ENCODE results near the gene BCORL1.

BCORL1 gene, protein sequence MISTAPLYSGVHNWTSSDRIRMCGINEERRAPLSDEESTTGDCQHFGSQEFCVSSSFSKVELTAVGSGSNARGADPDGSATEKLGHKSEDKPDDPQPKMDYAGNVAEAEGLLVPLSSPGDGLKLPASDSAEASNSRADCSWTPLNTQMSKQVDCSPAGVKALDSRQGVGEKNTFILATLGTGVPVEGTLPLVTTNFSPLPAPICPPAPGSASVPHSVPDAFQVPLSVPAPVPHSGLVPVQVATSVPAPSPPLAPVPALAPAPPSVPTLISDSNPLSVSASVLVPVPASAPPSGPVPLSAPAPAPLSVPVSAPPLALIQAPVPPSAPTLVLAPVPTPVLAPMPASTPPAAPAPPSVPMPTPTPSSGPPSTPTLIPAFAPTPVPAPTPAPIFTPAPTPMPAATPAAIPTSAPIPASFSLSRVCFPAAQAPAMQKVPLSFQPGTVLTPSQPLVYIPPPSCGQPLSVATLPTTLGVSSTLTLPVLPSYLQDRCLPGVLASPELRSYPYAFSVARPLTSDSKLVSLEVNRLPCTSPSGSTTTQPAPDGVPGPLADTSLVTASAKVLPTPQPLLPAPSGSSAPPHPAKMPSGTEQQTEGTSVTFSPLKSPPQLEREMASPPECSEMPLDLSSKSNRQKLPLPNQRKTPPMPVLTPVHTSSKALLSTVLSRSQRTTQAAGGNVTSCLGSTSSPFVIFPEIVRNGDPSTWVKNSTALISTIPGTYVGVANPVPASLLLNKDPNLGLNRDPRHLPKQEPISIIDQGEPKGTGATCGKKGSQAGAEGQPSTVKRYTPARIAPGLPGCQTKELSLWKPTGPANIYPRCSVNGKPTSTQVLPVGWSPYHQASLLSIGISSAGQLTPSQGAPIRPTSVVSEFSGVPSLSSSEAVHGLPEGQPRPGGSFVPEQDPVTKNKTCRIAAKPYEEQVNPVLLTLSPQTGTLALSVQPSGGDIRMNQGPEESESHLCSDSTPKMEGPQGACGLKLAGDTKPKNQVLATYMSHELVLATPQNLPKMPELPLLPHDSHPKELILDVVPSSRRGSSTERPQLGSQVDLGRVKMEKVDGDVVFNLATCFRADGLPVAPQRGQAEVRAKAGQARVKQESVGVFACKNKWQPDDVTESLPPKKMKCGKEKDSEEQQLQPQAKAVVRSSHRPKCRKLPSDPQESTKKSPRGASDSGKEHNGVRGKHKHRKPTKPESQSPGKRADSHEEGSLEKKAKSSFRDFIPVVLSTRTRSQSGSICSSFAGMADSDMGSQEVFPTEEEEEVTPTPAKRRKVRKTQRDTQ (N-terminal part only)

DNA sequence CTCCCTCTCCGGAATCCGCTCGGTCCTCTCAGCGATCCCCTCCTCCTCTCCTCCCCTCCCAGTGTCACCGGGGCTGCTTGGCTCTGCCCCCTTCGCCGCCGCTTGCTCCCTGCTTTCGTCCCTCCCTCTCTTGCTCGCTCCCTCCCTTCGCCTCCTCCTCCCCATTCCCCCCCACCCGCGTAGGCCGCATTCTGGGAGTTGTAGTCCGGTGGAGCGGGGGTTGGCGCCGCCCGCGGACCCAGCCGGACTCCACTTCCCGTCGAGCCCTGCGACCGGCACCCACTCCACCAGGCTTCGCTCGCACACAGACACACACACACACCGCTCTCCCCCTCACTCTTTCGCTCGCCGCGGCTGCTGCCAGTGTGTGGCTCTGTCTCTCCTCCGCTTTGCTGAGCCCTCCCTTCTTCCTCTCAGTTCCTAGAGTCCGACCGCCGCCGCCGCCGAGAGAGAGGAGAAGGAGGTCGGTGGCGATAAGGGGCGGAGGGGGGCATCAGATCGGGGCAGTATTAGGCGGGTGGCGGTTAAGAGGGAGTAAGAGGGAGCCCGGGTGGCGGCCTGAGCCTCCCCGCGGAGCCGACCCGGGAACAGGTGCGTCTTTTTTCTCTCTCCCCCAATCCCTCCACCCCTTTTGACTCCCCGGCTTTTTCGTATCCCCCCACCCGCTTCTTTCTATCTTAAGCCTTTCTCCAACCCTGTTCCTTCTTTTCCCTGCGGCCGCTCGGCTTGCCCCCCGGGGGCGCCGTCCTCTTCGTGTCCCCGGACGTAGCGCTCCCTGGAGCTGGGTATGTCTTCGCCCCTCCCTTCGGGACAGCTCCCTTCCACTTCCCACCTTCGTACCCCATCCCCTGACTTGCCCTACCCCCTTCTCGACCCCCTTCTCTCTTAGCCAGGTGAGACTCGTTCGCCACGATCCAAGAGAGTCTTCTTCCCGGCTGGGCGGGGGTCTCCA, at the start of gene BCORL1:
Gene BCORL1, plus strand, starts transcription at position 336 of the 952 bp plus-strand sequence. CDS start 22,597 bp downstream, outside the sequence.
- Histone ChIP-seq H3K4me1 (ENCODE audit: control insufficient read depth, insufficient read depth, low read length) (no peaks in the 10 kb centered on the region), H3K4me3 (ENCODE audit: low read length) (no peak within 1 kb of the TSS), H3K36me3 (ENCODE audit: control insufficient read depth, insufficient read depth, low read length) (no peaks in the 10 kb centered on the region), H3K9ac (ENCODE audit: low read length) (peak within 1 kb of the TSS; percentile 43), H3K27me3 (ENCODE audit: control insufficient read depth, insufficient read depth, low read length) (peaks cover 5% of the 10 kb centered on the region), H3K9me3 (ENCODE audit: control insufficient read depth, low read length) (no peaks in the 10 kb centered on the region)

- H3K9ac ChIP-seq (ENCODE audit: low read length) = no peak overlapping the region
- no peak overlapping the region for H3K4me3 ChIP-seq (ENCODE audit: low read length)
- no peaks in the 10 kb centered on the region for H3K9me3 ChIP-seq (ENCODE audit: control insufficient read depth, low read length)
- no peaks in the 10 kb centered on the region for H3K27me3 ChIP-seq (ENCODE audit: control insufficient read depth, insufficient read depth, low read length)
- no peaks in the 10 kb centered on the region for H3K36me3 ChIP-seq (ENCODE audit: control insufficient read depth, insufficient read depth, low read length)
- H3K4me1 ChIP-seq (ENCODE audit: control insufficient read depth, insufficient read depth, low read length) = no peaks in the 10 kb centered on the region
These were observed 49.6 kb upstream of the BCORL1 start for GRCh38 chrX:129932821-129933321.

- Histone ChIP-seq H3K4me1 (ENCODE audit: control insufficient read depth, insufficient read depth, low read length) (no peaks in the 10 kb centered on the region), H3K4me3 (ENCODE audit: low read length) (no peak overlapping the region), H3K9ac (ENCODE audit: low read length) (no peak overlapping the region), H3K9me3 (ENCODE audit: control insufficient read depth, low read length) (no peaks in the 10 kb centered on the region), H3K27me3 (ENCODE audit: control insufficient read depth, insufficient read depth, low read length) (no peaks in the 10 kb centered on the region), H3K36me3 (ENCODE audit: control insufficient read depth, insufficient read depth, low read length) (no peaks in the 10 kb centered on the region)
These were observed 48.7 kb upstream of the BCORL1 start for GRCh38 chrX:129933700-129934099.

- Histone ChIP-seq H3K9me3 (ENCODE audit: control insufficient read depth, low read length) (no peaks in the 10 kb centered on the region), H3K36me3 (ENCODE audit: control insufficient read depth, insufficient read depth, low read length) (no peaks in the 10 kb centered on the region), H3K4me1 (ENCODE audit: control insufficient read depth, insufficient read depth, low read length) (no peaks in the 10 kb centered on the region), H3K27me3 (ENCODE audit: control insufficient read depth, insufficient read depth, low read length) (no peaks in the 10 kb centered on the region), H3K4me3 (ENCODE audit: low read length) (no peak overlapping the region), H3K9ac (ENCODE audit: low read length) (no peak overlapping the region)
These were observed 48.0 kb upstream of the BCORL1 start for GRCh38 chrX:129934461-129934860.

DNA sequence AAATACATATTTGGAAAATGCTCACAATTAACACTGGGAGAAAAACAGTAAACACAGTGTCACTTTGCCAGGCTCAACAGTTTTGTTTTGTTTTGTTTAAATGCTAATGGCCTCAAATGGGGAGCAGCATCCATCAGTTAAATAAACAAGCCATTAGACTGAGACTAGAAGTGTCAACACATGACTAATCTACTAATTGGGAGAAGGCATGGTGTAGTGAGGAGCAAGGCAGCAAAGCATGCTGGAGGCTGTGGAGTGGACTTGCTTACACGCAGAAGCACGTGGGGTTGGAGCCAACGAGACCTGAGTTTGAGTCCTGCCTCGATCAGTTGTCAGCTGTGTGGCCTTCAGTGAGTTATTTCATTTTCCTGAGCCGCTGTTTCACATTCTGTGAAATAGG, 47.5 kb upstream of the BCORL1 start:
- Histone ChIP-seq H3K27me3 (ENCODE audit: control insufficient read depth, insufficient read depth, low read length) (no peaks in the 10 kb centered on the region), H3K4me1 (ENCODE audit: control insufficient read depth, insufficient read depth, low read length) (no peaks in the 10 kb centered on the region), H3K4me3 (ENCODE audit: low read length) (no peak overlapping the region), H3K36me3 (ENCODE audit: control insufficient read depth, insufficient read depth, low read length) (no peaks in the 10 kb centered on the region), H3K9me3 (ENCODE audit: control insufficient read depth, low read length) (no peaks in the 10 kb centered on the region), H3K9ac (ENCODE audit: low read length) (no peak overlapping the region)

DNA sequence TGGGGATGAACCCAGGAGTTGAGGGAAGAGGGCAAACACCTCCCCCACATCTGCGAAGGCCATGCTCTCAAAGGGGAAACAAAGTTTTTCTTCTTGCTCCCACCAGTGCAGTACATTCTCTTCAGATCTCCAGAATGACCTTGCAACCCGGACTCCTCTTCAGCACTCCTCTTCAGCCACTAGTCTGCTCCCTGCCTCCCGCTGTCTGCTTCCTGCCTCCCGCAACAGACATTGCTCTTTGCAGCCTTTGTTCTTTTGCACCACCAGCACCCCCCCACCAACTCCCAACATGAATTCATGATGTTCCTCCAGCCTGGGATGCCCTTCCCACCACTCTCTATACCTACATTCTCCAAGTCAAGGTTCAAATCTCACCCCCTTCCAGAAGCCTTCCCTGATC, 44.4 kb upstream of the BCORL1 start:
- Histone ChIP-seq H3K36me3 (ENCODE audit: control insufficient read depth, insufficient read depth, low read length) (no peaks in the 10 kb centered on the region), H3K27me3 (ENCODE audit: control insufficient read depth, insufficient read depth, low read length) (no peaks in the 10 kb centered on the region), H3K4me3 (ENCODE audit: low read length) (no peak overlapping the region), H3K9ac (ENCODE audit: low read length) (no peak overlapping the region), H3K4me1 (ENCODE audit: control insufficient read depth, insufficient read depth, low read length) (no peaks in the 10 kb centered on the region), H3K9me3 (ENCODE audit: control insufficient read depth, low read length) (no peaks in the 10 kb centered on the region)

- Histone ChIP-seq H3K36me3 (ENCODE audit: control insufficient read depth, insufficient read depth, low read length) (no peaks in the 10 kb centered on the region), H3K9ac (ENCODE audit: low read length) (no peak overlapping the region), H3K27me3 (ENCODE audit: control insufficient read depth, insufficient read depth, low read length) (no peaks in the 10 kb centered on the region), H3K4me3 (ENCODE audit: low read length) (no peak overlapping the region), H3K4me1 (ENCODE audit: control insufficient read depth, insufficient read depth, low read length) (no peaks in the 10 kb centered on the region), H3K9me3 (ENCODE audit: control insufficient read depth, low read length) (no peaks in the 10 kb centered on the region)
These were observed 42.4 kb upstream of the BCORL1 start for GRCh38 chrX:129939986-129940385.

- H3K9me3 ChIP-seq (ENCODE audit: control insufficient read depth, low read length) = no peaks in the 10 kb centered on the region
- H3K27me3 ChIP-seq (ENCODE audit: control insufficient read depth, insufficient read depth, low read length) = no peaks in the 10 kb centered on the region
- H3K4me1 ChIP-seq (ENCODE audit: control insufficient read depth, insufficient read depth, low read length) = no peaks in the 10 kb centered on the region
- H3K4me3 ChIP-seq (ENCODE audit: low read length) = no peak overlapping the region
- no peaks in the 10 kb centered on the region for H3K36me3 ChIP-seq (ENCODE audit: control insufficient read depth, insufficient read depth, low read length)
- H3K9ac ChIP-seq (ENCODE audit: low read length) = no peak overlapping the region
These were observed 41.7 kb upstream of the BCORL1 start for GRCh38 chrX:129940721-129941120.

DNA sequence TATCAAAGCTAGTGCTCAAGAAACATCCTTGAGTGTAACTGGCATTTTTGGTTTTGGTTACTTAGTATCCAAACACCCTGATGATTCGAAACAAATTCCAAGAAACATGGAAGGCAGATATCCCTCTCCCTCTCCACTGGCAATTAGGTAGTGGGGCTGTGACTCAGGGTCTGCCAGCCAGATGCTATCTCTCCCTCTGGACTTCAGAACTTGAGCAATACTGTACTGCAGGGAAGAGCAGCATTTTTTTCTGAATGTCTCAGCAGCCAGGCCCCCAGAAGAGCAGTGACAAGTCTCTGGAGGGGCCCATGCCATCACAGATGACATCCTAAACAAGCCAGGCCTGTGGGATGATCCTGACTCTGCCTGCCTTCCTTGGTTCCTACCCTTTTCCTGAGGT, 37.3 kb upstream of the BCORL1 start:
- no peaks in the 10 kb centered on the region for H3K36me3 ChIP-seq (ENCODE audit: control insufficient read depth, insufficient read depth, low read length)
- no peaks in the 10 kb centered on the region for H3K4me1 ChIP-seq (ENCODE audit: control insufficient read depth, insufficient read depth, low read length)
- no peaks in the 10 kb centered on the region for H3K9me3 ChIP-seq (ENCODE audit: control insufficient read depth, low read length)
- H3K4me3 ChIP-seq (ENCODE audit: low read length) = no peak overlapping the region
- H3K9ac ChIP-seq (ENCODE audit: low read length) = no peak overlapping the region
- no peaks in the 10 kb centered on the region for H3K27me3 ChIP-seq (ENCODE audit: control insufficient read depth, insufficient read depth, low read length)

GRCh38 chrX:129953334-129953648, 29.1 kb upstream of the BCORL1 start:
- H3K9ac ChIP-seq (ENCODE audit: low read length) = peak overlapping the region; percentile 39
- no peaks in the 10 kb centered on the region for H3K9me3 ChIP-seq (ENCODE audit: control insufficient read depth, low read length)
- no peaks in the 10 kb centered on the region for H3K36me3 ChIP-seq (ENCODE audit: control insufficient read depth, insufficient read depth, low read length)
- no peak overlapping the region for H3K4me3 ChIP-seq (ENCODE audit: low read length)
- H3K4me1 ChIP-seq (ENCODE audit: control insufficient read depth, insufficient read depth, low read length) = peaks cover 8% of the 10 kb centered on the region
- peaks cover 10% of the 10 kb centered on the region for H3K27me3 ChIP-seq (ENCODE audit: control insufficient read depth, insufficient read depth, low read length)

DNA sequence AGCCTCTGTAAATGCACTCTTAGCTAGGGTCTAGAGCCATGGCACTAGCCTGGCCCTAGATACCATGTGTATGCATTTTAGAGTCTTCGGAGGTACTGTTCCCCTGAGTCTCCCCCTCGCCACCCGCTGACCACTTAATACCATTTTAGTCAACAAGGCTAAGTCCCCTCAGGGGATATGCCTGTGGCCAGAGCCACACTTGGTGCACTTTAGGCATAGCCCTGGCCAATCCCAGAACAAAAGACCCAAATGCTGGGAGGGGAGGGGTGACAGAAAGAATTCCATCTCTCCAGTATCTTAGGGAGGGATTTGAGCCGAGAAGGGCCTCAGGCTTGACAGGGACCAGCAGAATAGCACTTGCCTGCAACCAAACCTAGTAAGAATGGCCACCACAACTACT, 28.6 kb upstream of the BCORL1 start:
- H3K9me3 ChIP-seq (ENCODE audit: control insufficient read depth, low read length) = no peaks in the 10 kb centered on the region
- peaks cover 10% of the 10 kb centered on the region for H3K27me3 ChIP-seq (ENCODE audit: control insufficient read depth, insufficient read depth, low read length)
- H3K9ac ChIP-seq (ENCODE audit: low read length) = no peak overlapping the region
- no peak overlapping the region for H3K4me3 ChIP-seq (ENCODE audit: low read length)
- peaks cover 8% of the 10 kb centered on the region for H3K4me1 ChIP-seq (ENCODE audit: control insufficient read depth, insufficient read depth, low read length)
- no peaks in the 10 kb centered on the region for H3K36me3 ChIP-seq (ENCODE audit: control insufficient read depth, insufficient read depth, low read length)

Data from mucosa of stomach (tissue), 1 donor.